WTC11 (cell line): Measurements from ENCODE around the gene HLF. TPM values are rescaled to one million over a fixed set of nuclear protein-coding genes. Genes with fewer than 3 reads are reported as not detected.

ENCODE experiments used
- CBFB ChIP-seq: sonication (generic); formaldehyde crosslinking; IDR thresholded peaks from 2 replicates; pipeline ENCODE4 v1.8.1; 2022; ENCODE audit warnings: mild to moderate bottlenecking, low read depth, missing genetic modification reagents
- E2F1 ChIP-seq: sonication (generic); formaldehyde crosslinking; IDR thresholded peaks from 2 replicates; pipeline ENCODE4 v1.8.0; 2022; ENCODE audit warnings: mild to moderate bottlenecking, missing genetic modification reagents
- ELF4 ChIP-seq: sonication (generic); formaldehyde crosslinking; IDR thresholded peaks from 2 replicates; pipeline ENCODE4 v1.8.1; 2022; ENCODE audit warnings: low read depth, mild to moderate bottlenecking, moderate library complexity, missing genetic modification reagents
- ESRRA ChIP-seq: sonication (generic); formaldehyde crosslinking; IDR thresholded peaks from 2 replicates; pipeline ENCODE4 v1.8.1; 2022; ENCODE audit warnings: mild to moderate bottlenecking, missing genetic modification reagents, borderline replicate concordance
- FOXK1 ChIP-seq: sonication (generic); formaldehyde crosslinking; IDR thresholded peaks from 2 replicates; pipeline ENCODE4 v1.8.0; 2022; ENCODE audit warnings: mild to moderate bottlenecking, moderate library complexity, missing genetic modification reagents
- FOXP1 ChIP-seq: sonication (generic); formaldehyde crosslinking; IDR thresholded peaks from 2 replicates; pipeline ENCODE4 v1.8.0; 2022; ENCODE audit warnings: missing genetic modification reagents, mild to moderate bottlenecking, moderate library complexity, borderline replicate concordance
- GABPB1 ChIP-seq: sonication (generic); formaldehyde crosslinking; IDR thresholded peaks from 2 replicates; pipeline ENCODE4 v1.8.1; 2023; ENCODE audit warnings: mild to moderate bottlenecking, missing genetic modification reagents
- HMGA2 ChIP-seq: fragments of 250-450 bp; sonication (Bioruptor Pico); IDR thresholded peaks from 2 replicates; pipeline ENCODE4 v1.4.0; 2021; ENCODE audit warnings: mild to moderate bottlenecking, moderate library complexity
- HMGXB4 ChIP-seq: sonication (generic); formaldehyde crosslinking; IDR thresholded peaks from 2 replicates; pipeline ENCODE4 v1.8.1; 2023; ENCODE audit warnings: mild to moderate bottlenecking, moderate library complexity, missing genetic modification reagents
- NFE2L1 ChIP-seq: sonication (generic); formaldehyde crosslinking; IDR thresholded peaks from 2 replicates; pipeline ENCODE4 v1.8.1; 2023; ENCODE audit warnings: missing genetic modification reagents
- TEAD1 ChIP-seq: sonication (generic); formaldehyde crosslinking; IDR thresholded peaks from 2 replicates; pipeline ENCODE4 v1.8.0; 2022; ENCODE audit warnings: mild to moderate bottlenecking, missing genetic modification reagents
- ZBTB43 ChIP-seq: sonication (generic); formaldehyde crosslinking; IDR thresholded peaks from 2 replicates; pipeline ENCODE4 v1.8.1; 2023; ENCODE audit warnings: mild to moderate bottlenecking, missing genetic modification reagents
- total RNA-seq: library from RNA; stranded (reverse); gene quantifications from 3 replicates; pipeline ENCODE4 v1.2.3, GENCODE V29; 2021
- TF ChIP-seq, protein P1 (sequence below): fragments of 200-600 bp; IDR thresholded peaks from 2 replicates; pipeline ENCODE4 v1.8.0; 2022; ENCODE audit warnings: antibody characterized with exemption
- TF ChIP-seq, protein P2 (sequence below): fragments of 250-450 bp; sonication (Bioruptor Pico); IDR thresholded peaks from 2 replicates; pipeline ENCODE4 v1.9.0; 2021; ENCODE audit warnings: mild to moderate bottlenecking
- TF ChIP-seq, protein P3 (sequence below): fragments of 250-450 bp; sonication (Bioruptor Pico); IDR thresholded peaks from 2 replicates; pipeline ENCODE4 v1.9.0; 2021; ENCODE audit warnings: mild to moderate bottlenecking
- TF ChIP-seq, protein P4 (sequence below): sonication (generic); formaldehyde crosslinking; IDR thresholded peaks from 2 replicates; pipeline ENCODE4 v1.8.1; 2022; ENCODE audit warnings: mild to moderate bottlenecking, moderate library complexity, missing genetic modification reagents

HLF gene
- total RNA-seq, 1 experiment from 2014 or later, result 0.31 TPM

DNA sequence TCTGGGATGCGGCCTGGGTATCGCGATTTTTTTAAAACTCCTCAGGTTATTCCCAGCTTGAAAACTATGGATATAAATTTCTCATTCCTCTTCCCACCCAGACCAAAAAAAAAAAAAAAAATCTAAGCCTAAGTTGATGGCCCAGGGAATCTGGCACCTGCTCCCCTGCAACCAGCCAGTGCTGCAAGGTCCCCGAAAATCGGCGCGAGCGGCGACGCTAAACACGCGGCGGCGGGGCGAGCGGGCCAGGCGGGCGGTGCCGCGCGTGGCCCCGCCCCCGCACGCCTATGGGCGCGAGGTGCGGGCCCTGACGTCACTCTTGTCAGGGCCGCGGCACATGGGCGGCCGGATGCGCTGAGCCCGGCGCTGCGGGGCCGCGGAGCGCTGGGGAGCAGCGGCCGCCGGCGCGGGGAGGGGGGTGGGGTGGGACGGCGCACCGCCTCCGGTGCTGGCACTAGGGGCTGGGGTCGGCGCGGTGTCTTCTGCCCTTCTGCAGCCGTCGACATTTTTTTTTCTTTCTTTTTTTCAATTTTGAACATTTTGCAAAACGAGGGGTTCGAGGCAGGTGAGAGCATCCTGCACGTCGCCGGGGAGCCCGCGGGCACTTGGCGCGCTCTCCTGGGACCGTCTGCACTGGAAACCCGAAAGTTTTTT is at the start of gene HLF (continued):
- TF ChIP-seq E2F1 (CRISPR knock-in tag), result no peak
- 0 out of 2 replicates have a peak, but pooled peaks have one; percentile 66 for TF ChIP-seq CBFB (CRISPR knock-in tag)
- TF ChIP-seq GABPB1 (CRISPR knock-in tag), result no peak
- TF ChIP-seq FOXK1 (CRISPR knock-in tag), result peak; percentile 27; the same call in 1 of the 2 replicates
- TF ChIP-seq FOXP1 (CRISPR knock-in tag), result peak; percentile 58; the same call in 1 of the 2 replicates
- no peak for TF ChIP-seq HMGXB4 (CRISPR knock-in tag)
- TF ChIP-seq ZBTB43, result no peak
- TF ChIP-seq NFE2L1 (CRISPR knock-in tag), result 0 out of 2 replicates have a peak, but pooled peaks have one; percentile 24
- TF ChIP-seq, protein P1, sequence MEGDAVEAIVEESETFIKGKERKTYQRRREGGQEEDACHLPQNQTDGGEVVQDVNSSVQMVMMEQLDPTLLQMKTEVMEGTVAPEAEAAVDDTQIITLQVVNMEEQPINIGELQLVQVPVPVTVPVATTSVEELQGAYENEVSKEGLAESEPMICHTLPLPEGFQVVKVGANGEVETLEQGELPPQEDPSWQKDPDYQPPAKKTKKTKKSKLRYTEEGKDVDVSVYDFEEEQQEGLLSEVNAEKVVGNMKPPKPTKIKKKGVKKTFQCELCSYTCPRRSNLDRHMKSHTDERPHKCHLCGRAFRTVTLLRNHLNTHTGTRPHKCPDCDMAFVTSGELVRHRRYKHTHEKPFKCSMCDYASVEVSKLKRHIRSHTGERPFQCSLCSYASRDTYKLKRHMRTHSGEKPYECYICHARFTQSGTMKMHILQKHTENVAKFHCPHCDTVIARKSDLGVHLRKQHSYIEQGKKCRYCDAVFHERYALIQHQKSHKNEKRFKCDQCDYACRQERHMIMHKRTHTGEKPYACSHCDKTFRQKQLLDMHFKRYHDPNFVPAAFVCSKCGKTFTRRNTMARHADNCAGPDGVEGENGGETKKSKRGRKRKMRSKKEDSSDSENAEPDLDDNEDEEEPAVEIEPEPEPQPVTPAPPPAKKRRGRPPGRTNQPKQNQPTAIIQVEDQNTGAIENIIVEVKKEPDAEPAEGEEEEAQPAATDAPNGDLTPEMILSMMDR, result no peak
- TF ChIP-seq ESRRA, result peak; percentile 80; the same call in 1 of the 2 replicates
- TF ChIP-seq HMGA2 (CRISPR knock-in tag), result no peak
- TF ChIP-seq, protein P2, sequence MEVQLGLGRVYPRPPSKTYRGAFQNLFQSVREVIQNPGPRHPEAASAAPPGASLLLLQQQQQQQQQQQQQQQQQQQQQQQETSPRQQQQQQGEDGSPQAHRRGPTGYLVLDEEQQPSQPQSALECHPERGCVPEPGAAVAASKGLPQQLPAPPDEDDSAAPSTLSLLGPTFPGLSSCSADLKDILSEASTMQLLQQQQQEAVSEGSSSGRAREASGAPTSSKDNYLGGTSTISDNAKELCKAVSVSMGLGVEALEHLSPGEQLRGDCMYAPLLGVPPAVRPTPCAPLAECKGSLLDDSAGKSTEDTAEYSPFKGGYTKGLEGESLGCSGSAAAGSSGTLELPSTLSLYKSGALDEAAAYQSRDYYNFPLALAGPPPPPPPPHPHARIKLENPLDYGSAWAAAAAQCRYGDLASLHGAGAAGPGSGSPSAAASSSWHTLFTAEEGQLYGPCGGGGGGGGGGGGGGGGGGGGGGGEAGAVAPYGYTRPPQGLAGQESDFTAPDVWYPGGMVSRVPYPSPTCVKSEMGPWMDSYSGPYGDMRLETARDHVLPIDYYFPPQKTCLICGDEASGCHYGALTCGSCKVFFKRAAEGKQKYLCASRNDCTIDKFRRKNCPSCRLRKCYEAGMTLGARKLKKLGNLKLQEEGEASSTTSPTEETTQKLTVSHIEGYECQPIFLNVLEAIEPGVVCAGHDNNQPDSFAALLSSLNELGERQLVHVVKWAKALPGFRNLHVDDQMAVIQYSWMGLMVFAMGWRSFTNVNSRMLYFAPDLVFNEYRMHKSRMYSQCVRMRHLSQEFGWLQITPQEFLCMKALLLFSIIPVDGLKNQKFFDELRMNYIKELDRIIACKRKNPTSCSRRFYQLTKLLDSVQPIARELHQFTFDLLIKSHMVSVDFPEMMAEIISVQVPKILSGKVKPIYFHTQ (CRISPR knock-in tag), result no peak
- TF ChIP-seq, protein P3, sequence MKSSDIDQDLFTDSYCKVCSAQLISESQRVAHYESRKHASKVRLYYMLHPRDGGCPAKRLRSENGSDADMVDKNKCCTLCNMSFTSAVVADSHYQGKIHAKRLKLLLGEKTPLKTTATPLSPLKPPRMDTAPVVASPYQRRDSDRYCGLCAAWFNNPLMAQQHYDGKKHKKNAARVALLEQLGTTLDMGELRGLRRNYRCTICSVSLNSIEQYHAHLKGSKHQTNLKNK (CRISPR knock-in tag), result no peak
- TF ChIP-seq, protein P4, sequence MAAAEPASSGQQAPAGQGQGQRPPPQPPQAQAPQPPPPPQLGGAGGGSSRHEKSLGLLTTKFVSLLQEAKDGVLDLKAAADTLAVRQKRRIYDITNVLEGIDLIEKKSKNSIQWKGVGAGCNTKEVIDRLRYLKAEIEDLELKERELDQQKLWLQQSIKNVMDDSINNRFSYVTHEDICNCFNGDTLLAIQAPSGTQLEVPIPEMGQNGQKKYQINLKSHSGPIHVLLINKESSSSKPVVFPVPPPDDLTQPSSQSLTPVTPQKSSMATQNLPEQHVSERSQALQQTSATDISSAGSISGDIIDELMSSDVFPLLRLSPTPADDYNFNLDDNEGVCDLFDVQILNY (CRISPR knock-in tag), result peak; percentile 79
- peak; percentile 62; the same call in 1 of the 2 replicates for TF ChIP-seq TEAD1 (CRISPR knock-in tag)
- TF ChIP-seq ELF4 (CRISPR knock-in tag), result peak; percentile 30; the same call in 1 of the 2 replicates
